GM12878 (cell line): ENCODE results near the gene NFE2L1. TPM values are rescaled to one million over a fixed set of nuclear protein-coding genes. Genes with fewer than 3 reads are reported as not detected.

Source experiments
- ATAC-seq: fragments of 200-7000 bp; cut with Tn5 transposase; 3 replicates; pipeline ENCODE4 v1.9.1; 2020; ENCODE audit warnings: mild to moderate bottlenecking, moderate library complexity
- BruUV-seq: library from RNA; stranded (reverse); fragments of 400-500 nt; replicated peaks from 2 replicates; lab custom pipeline; 2021; lab: Mats Ljungman, UMichigan
- CTCF ChIA-PET: fragments of 300-600 bp; sonication (Branson Sonifier 250); formaldehyde crosslinking; extraction: SDS; loops from one replicate; lab custom pipeline; 2021; ENCODE audit warnings: inconsistent platforms; lab: Yijun Ruan, JAX
- POLR2A ChIA-PET: fragments of 350-600 bp; formaldehyde crosslinking; extraction: SDS; loops from one replicate; lab custom pipeline; 2021; ENCODE audit warnings: inconsistent platforms; lab: Charles Lee
- RAD21 ChIA-PET: fragments of 300-600 bp; sonication (Branson Sonifier 250); formaldehyde crosslinking; loops from one replicate; lab custom pipeline; 2023; ENCODE audit warnings: antibody characterized with exemption; ENCODE audit not compliant: unreplicated experiment; lab: Charles Lee
- SMC1A ChIA-PET: fragments of 300-600 bp; sonication (Branson Sonifier 250); formaldehyde crosslinking; loops from one replicate; lab custom pipeline; 2023; ENCODE audit not compliant: unreplicated experiment, uncharacterized antibody; lab: Charles Lee
- DNase-seq: peaks from one replicate; pipeline ENCODE4 v3.0.0-alpha.2; 2011; ENCODE audit warnings: low read depth, low spot score
- FAIRE-seq: peaks from 3 replicates; lab custom pipeline; 2011; peaks lifted over from hg19 to GRCh38; lab: Jason Lieb, UNC
- H2AFZ ChIP-seq: 2 replicates; pipeline ENCODE4 v1.6.0; 2011; ENCODE audit warnings: low read depth, low read length, control low read depth; ENCODE audit not compliant: control insufficient read depth
- H3K27ac ChIP-seq: 2 replicates; pipeline ENCODE4 v1.5.1; 2011; ENCODE audit warnings: control low read depth; ENCODE audit not compliant: control insufficient read depth, insufficient read depth
- H3K27me3 ChIP-seq, 2 experiments: replicated peaks in 1 of 2; 2 replicates each; pipeline versions ENCODE4 v1.6.0 to v1.6.1; 2011; ENCODE audit warnings: low read length in 1 of 2; ENCODE audit not compliant: control insufficient read depth in 2 of 2, insufficient read depth in 2 of 2
- H3K36me3 ChIP-seq, 2 experiments: 2 replicates each; pipeline ENCODE4 v1.5.1; 2011; ENCODE audit warnings: low read length in 1 of 2; ENCODE audit not compliant: control insufficient read depth in 2 of 2, insufficient read depth in 2 of 2
- H3K4me1 ChIP-seq: 2 replicates; pipeline ENCODE4 v1.6.1; 2011; ENCODE audit warnings: mild to moderate bottlenecking, low read length, moderate library complexity, mixed read lengths; ENCODE audit not compliant: control insufficient read depth, insufficient read depth
- H3K4me2 ChIP-seq: 2 replicates; pipeline ENCODE4 v1.6.0; 2011; ENCODE audit warnings: control low read depth; ENCODE audit not compliant: control insufficient read depth, insufficient read depth
- H3K4me3 ChIP-seq: fragments of 200-600 bp; sonication (generic); 2 replicates; pipeline ENCODE4 v1.5.1; 2016
- H3K79me2 ChIP-seq: 2 replicates; pipeline ENCODE4 v1.6.0; 2011; ENCODE audit warnings: low read length; ENCODE audit not compliant: control insufficient read depth, insufficient read depth
- H3K9ac ChIP-seq: 2 replicates; pipeline ENCODE4 v1.8.0; 2011; ENCODE audit warnings: low read length, control low read depth, mixed read lengths; ENCODE audit not compliant: control insufficient read depth, insufficient read depth
- H3K9me3 ChIP-seq: replicated peaks from 3 replicates; pipeline ENCODE4 v1.5.1; 2011; ENCODE audit warnings: mild to moderate bottlenecking, low read length; ENCODE audit not compliant: control insufficient read depth, insufficient read depth
- H4K20me1 ChIP-seq: 2 replicates; pipeline ENCODE4 v1.6.0; 2011; ENCODE audit not compliant: control insufficient read depth, insufficient read depth
- ATF7 ChIP-seq: fragments of 450-650 bp; IDR thresholded peaks from 2 replicates; pipeline ENCODE4 v1.6.1; 2016; ENCODE audit warnings: low read depth, mild to moderate bottlenecking
- HDGF ChIP-seq: fragments of 450-650 bp; IDR thresholded peaks from 2 replicates; pipeline ENCODE4 v1.6.1; 2016; ENCODE audit warnings: antibody characterized with exemption
- PKNOX1 ChIP-seq: fragments of 450-650 bp; IDR thresholded peaks from 2 replicates; pipeline ENCODE4 v1.6.1; 2016; ENCODE audit warnings: mild to moderate bottlenecking
- SPI1 ChIP-seq: IDR thresholded peaks from 2 replicates; pipeline ENCODE4 v1.6.1; 2011; ENCODE audit warnings: low read depth, mild to moderate bottlenecking, low read length, moderate library complexity, borderline replicate concordance; ENCODE audit not compliant: insufficient read depth
- WGBS: methylation state at CpG from one replicate; pipeline ENCODE4 v1.1.6; 2016; ENCODE audit warnings: low lambda C conversion rate; ENCODE audit not compliant: insufficient replicate concordance, insufficient coverage; ENCODE audit errors: missing lambda C conversion rate; 5-methylcytosine and 5-hydroxymethylcytosine counted together
- in situ Hi-C: fragments of 300-500 bp; cut with MboI; formaldehyde crosslinking; loops from 9 replicates; pipeline ENCODE4 v1.14.3; 2018; ENCODE audit warnings: mixed read lengths
- intact Hi-C: fragments of 100-400 bp; cut with micrococcal nuclease; formaldehyde crosslinking; loops from one replicate; pipeline ENCODE4 v1.14.2; 2022; ENCODE audit not compliant: unreplicated experiment
- polyA plus RNA-seq, 11 experiments: library from polyadenylated mRNA; depleted of rRNA in 4 of 11; unstranded in 6 of 11; stranded (reverse) in 5 of 11; fragments of >200 nt; fragmentation: Nextera tagmentation in 4 of 11; fragmentation: Illumina TruSeq in 1 of 11; extraction: Ambion mirVana in 4 of 11; extraction: Trizol in 1 of 11; gene quantifications; 1 replicate in 1 of 11; 2 replicates in 10 of 11; pipeline versions ENCODE4 v1.2.1 to v1.2.3, GENCODE V29; 2011 to 2016; ENCODE audit warnings: inconsistent platforms in 2 of 11, missing spikeins in 2 of 11, low read depth in 1 of 11
- total RNA-seq, 4 experiments: library from RNA; depleted of rRNA in 3 of 4; stranded (reverse); fragments of >200 nt in 3 of 4; fragmentation: Illumina TruSeq in 1 of 4; extraction: Trizol in 1 of 4; gene quantifications; 2 replicates each; pipeline versions ENCODE4 v1.2.1 to v1.2.3, GENCODE V29; 2013 to 2021

The NFE2L1 gene
- total and polyA plus RNA-seq, 10 of the 15 experiments (the other 5 are each of a cell fraction or from before 2014, with no cell fraction given), result 3.8 to 104 (median 26.4) TPM

GRCh38 chr17:48037838-48038323, 10.3 kb upstream of the NFE2L1 start:
- ChIA-PET CTCF (interaction anchor here (0.6 to 5.6 kb wide), 5 partner anchors 10 to 362 kb away, joined by 3 to 77 read pairs (median 4); partner anchors contain the start of gene NFE2L1), RAD21 (interaction anchor here (2.6 to 5.0 kb wide), 2 partner anchors 11 to 12 kb away, joined by 13 to 35 read pairs; partner anchors contain the start of gene NFE2L1), SMC1A (no interaction called here), POLR2A (interaction anchor here (1.9 kb wide), 1 partner anchor 10 kb away, joined by 9 read pairs; the partner anchor contains the start of gene NFE2L1)
- 28% methylated on average over 6 of the region's 19 CpGs for WGBS
- peaks cover 9% of the 10 kb centered on the region for H3K4me1 ChIP-seq
- in situ Hi-C loops, result no loop called here
- no peak overlapping the region for H3K27ac ChIP-seq
- H4K20me1 ChIP-seq, result no peaks in the 10 kb centered on the region
- peak overlapping the region; percentile 47; the same call in 1 of the 2 replicates for H3K4me3 ChIP-seq
- peak; percentile 47; the same call in 1 of the 2 replicates for TF ChIP-seq HDGF
- no peak for TF ChIP-seq ATF7
- no peak overlapping the region for H3K9ac ChIP-seq
- H3K4me2 ChIP-seq, result peak overlapping the region; percentile 82
- ATAC-seq (peak; percentile 11; the same call in 2 of the 3 replicates), FAIRE-seq (peak; percentile 7), DNase-seq (no peak)
- H3K79me2 ChIP-seq, result no peaks in the 10 kb centered on the region
- intact Hi-C loops, result no loop called here
- H2AFZ ChIP-seq, result peak overlapping the region; percentile 74
- no peaks in the 10 kb centered on the region for H3K36me3 ChIP-seq
- H3K9me3 ChIP-seq, result no peaks in the 10 kb centered on the region
- peaks cover 2 to 4% of the 10 kb centered on the region in 2 experiments; a peak in 3 of 4 replicates for H3K27me3 ChIP-seq
- BruUV-seq, result no TSS peak

- Histone ChIP-seq H3K4me1 (peaks cover 9% of the 10 kb centered on the region), H3K4me2 (no peak overlapping the region), H3K27ac (no peak overlapping the region), H4K20me1 (no peaks in the 10 kb centered on the region), H3K36me3 (no peaks in the 10 kb centered on the region), H3K9me3 (no peaks in the 10 kb centered on the region), H3K27me3 (peaks cover 2 to 4% of the 10 kb centered on the region in 2 experiments; a peak in 3 of 4 replicates), H3K4me3 (no peak overlapping the region), H3K9ac (no peak overlapping the region), H3K79me2 (no peaks in the 10 kb centered on the region), H2AFZ (no peak overlapping the region)
- TF ChIP-seq PKNOX1, result peak; percentile 30; the same call in 1 of the 2 replicates
- no peak for TF ChIP-seq ATF7
- TF ChIP-seq SPI1, result peak; percentile 33; the same call in 1 of the 2 replicates
- peak; percentile 38 for FAIRE-seq
- no TSS peak for BruUV-seq
- in situ Hi-C loops (no loop called here), intact Hi-C loops (no loop called here)
- no peak for DNase-seq
- CTCF ChIA-PET, result interaction anchor here (1.0 to 5.6 kb wide), 6 partner anchors 9 to 59 kb away, joined by 3 to 77 read pairs (median 4); partner anchors contain the start of gene NFE2L1
- SMC1A ChIA-PET, result interaction anchor here (0.8 to 0.9 kb wide), 3 partner anchors 8 to 35 kb away, joined by 3 read pairs; no protein-coding TSS in a partner anchor
- RAD21 ChIA-PET, result interaction anchor here (5.0 kb wide), 1 partner anchor 13 kb away, joined by 35 read pairs; no protein-coding TSS in a partner anchor
- ATAC-seq, result peak; percentile 15
- POLR2A ChIA-PET, result interaction anchor here (0.7 to 1.9 kb wide), 2 partner anchors 9 to 1387 kb away, joined by 3 to 9 read pairs; partner anchors contain the start of gene NFE2L1
- 0% methylated on average over 2 of the region's 2 CpGs for WGBS
Measured at GRCh38 chr17:48038687-48039086, 9.5 kb upstream of the NFE2L1 start.
